ENCODE measurements around the gene ZNF740.
A peak's percentile ranks its signal among the peaks of the same experiment; 100 is the strongest.

The ZNF740 gene

GRCh38 chr12:53214687-53215455 is 34.3 kb downstream of the ZNF740 start:
- DNase-seq = no peak

- DNase-seq = no peak
Observed at GRCh38 chr12:53215497-53215896, 35.0 kb downstream of the ZNF740 start.

GRCh38 chr12:53217051-53217930 is 36.8 kb downstream of the ZNF740 start:
- peak in 1 of 2 experiments; percentile 25 for DNase-seq

GRCh38 chr12:53217931-53218307 is 37.4 kb downstream of the ZNF740 start:
- DNase-seq = no peak

GRCh38 chr12:53218551-53219291 is 38.2 kb downstream of the ZNF740 start:
- DNase-seq = no peak

- DNase-seq = no peak
Observed at GRCh38 chr12:53219292-53219955, 38.9 kb downstream of the ZNF740 start.

GRCh38 chr12:53219956-53220693 is 39.6 kb downstream of the ZNF740 start:
- no peak for DNase-seq

GRCh38 chr12:53220694-53221202 is 40.2 kb downstream of the ZNF740 start:
- peak; percentile 72 to 84 for DNase-seq

GRCh38 chr12:53221203-53222080 is 40.9 kb downstream of the ZNF740 start:
- peak in 1 of 2 experiments; percentile 41 for DNase-seq

GRCh38 chr12:53222170-53222721 is 41.7 kb downstream of the ZNF740 start:
- DNase-seq = no peak

GRCh38 chr12:53222806-53223261 is 42.3 kb downstream of the ZNF740 start:
- no peak for DNase-seq

GRCh38 chr12:53223389-53224060 is 43.0 kb downstream of the ZNF740 start:
- no peak for DNase-seq

- no peak for DNase-seq
Observed at GRCh38 chr12:53224061-53224896, 43.8 kb downstream of the ZNF740 start.

GRCh38 chr12:53224897-53225634 is 44.5 kb downstream of the ZNF740 start:
- no peak for DNase-seq

GRCh38 chr12:53225635-53226424 is 45.3 kb downstream of the ZNF740 start:
- no peak for DNase-seq

GRCh38 chr12:53226815-53227214 is 46.3 kb downstream of the ZNF740 start:
- DNase-seq = no peak

GRCh38 chr12:53227341-53227740 is 46.8 kb downstream of the ZNF740 start:
- no peak for DNase-seq

Measured in AML-193 (cell line).